ENCODE results near the gene PHACTR3.

PHACTR3 gene

DNA sequence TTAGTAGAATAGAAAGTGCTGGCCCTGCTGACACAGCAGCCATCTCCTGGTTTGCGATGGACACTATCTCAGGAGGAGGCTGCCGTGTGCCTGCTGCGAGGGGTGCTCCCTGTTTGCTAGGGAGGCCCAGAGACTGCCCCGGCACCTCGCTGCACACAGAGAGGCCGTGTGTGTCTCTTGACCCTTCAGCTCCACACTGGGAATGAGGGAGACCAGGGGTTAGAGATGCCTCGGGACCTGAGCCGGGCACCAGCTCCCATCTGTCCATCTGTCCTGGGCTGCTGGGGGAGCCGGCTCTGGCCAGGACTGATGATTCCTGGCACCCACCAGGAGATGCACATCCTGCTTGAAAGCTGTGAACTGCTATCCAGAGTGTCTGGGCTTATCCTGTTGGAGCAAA lies 18.2 kb downstream of the PHACTR3 start:
- DNase-seq (ENCODE audit: low read depth), result no peak

DNA sequence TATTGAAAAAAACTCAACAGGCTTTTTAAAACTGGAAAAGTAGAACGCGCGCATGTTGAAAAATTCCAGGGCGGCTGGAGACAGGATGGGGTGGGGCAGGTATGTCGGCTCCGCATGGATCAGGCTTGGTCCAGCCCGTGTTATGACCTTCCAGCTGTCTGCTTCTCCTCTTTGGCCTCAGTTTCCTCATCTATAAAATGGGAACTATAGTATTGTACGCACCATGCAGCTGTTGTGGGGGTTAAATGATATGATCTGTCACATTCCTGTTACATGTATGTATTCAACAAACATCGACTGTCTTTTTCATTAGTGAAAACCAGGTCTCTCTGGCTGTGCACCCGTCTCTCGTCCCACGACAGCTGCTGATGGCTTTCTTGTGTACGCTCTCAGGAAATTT lies 18.8 kb downstream of the PHACTR3 start:
- DNase-seq (ENCODE audit: low read depth), result no peak

DNA sequence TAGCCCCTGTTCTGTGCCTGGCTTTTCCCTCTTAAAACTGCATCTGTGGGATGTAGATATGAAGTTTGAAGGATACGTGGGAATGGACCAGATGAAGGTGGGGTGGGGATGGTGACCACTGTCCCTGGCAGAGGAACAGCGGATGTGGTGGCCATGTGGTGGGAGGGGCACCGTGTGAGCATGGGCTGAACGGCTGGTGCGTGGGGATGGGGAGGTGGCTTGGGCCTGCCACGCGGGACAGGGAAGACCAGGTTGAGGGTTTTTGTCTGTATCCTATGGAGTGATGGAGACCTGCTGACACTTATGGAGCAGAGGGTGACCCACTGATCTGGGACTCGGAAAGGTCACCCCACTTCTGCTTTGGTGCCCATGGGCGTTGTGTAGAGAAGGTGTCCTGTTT lies 19.2 kb downstream of the PHACTR3 start:
- DNase-seq (ENCODE audit: low read depth), result no peak

DNA sequence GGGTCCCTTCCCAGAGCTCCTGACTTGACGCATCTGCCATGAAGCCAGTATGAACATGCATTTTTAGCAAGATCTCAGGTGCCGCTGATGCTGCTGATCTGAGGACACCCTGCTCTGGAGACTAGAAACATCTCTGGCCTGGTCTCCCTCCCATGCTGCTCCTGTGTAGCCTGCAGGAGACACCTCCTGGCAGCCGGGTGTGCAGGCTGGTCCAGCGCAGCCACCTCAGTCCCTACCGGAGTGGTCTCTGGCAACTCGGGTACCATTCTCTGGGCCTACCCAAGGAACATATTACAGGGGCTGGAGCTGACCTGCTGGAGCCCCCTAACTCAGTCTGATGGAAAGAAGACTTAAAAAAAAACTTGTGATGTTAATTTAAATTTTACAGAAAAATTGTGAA lies 20.1 kb downstream of the PHACTR3 start:
- no peak for DNase-seq (ENCODE audit: low read depth)

DNA sequence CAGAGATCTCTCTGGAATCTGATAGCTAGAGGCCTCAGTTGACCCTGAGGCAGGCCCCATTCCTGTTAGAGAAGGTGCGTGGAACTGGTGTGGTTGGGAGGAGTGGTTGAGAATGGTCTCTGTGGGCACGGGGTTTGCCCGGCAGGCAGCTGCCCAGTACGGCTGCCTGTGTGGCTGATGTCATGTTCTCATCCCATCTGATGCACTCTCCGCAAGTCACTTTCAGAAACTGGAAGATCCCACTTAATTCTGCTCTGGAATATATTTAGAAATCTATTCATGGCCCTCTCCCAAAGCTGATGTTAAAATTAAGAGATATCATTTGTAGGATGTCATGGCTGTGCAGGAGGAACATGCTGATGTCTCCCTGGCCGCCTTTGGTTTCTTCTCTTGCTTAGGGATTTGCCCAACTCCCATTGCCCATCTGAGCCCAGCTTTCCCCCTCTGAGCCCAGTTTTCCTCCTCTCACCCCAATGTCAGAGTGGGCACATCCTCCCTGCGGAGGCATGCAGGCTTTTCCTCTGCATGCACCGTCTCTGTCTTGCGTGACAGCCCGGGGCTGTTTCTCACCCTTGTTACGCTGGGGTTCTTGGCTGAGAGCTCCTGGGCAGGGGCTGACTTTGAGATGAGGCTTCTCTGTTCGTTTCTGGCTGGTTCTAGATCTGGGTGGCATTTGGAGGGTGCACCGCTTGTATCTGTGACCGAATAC lies 21.0 kb downstream of the PHACTR3 start:
- no peak for DNase-seq (ENCODE audit: low read depth)

DNA sequence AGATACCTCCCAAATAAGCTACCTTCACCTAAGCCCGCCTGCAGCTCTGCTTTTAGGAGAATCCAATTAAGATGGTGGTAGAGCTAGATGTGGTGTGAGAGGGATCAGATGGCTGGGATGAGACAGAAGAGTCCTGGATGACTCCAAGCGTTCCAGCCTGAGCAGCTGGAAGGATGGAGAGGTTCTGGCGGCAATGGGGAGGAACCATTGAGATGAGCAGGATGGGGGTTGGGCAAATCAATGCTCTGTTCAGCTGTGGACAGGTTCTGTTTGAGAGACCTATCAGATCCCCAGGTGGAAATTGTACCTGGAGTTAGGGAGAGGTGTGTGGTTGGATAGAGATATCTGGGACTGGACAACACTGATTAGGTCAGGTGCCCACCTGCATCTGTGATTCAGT lies 23.0 kb downstream of the PHACTR3 start:
- DNase-seq (ENCODE audit: low read depth), result no peak

DNA sequence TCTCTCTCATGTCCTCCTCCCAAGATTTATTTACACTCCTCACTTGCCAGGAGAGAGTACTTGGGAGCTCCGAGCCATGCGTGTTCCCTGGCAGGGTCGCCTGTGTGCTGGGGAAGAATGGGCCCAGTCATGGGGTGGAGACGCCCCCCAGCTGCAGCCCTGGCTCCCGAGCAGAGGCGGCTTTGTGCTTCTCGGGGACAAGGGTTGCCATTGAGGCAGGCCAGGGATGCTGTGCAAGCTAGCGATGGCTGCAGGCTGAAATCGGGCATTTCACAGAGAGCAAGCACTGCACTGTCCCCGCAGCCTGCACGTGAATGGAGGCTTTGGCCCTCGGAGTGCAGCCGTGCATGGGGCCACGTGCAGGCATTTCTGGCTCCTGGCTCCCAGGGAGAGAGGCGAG lies 23.8 kb downstream of the PHACTR3 start:
- DNase-seq (ENCODE audit: low read depth), result no peak

DNA sequence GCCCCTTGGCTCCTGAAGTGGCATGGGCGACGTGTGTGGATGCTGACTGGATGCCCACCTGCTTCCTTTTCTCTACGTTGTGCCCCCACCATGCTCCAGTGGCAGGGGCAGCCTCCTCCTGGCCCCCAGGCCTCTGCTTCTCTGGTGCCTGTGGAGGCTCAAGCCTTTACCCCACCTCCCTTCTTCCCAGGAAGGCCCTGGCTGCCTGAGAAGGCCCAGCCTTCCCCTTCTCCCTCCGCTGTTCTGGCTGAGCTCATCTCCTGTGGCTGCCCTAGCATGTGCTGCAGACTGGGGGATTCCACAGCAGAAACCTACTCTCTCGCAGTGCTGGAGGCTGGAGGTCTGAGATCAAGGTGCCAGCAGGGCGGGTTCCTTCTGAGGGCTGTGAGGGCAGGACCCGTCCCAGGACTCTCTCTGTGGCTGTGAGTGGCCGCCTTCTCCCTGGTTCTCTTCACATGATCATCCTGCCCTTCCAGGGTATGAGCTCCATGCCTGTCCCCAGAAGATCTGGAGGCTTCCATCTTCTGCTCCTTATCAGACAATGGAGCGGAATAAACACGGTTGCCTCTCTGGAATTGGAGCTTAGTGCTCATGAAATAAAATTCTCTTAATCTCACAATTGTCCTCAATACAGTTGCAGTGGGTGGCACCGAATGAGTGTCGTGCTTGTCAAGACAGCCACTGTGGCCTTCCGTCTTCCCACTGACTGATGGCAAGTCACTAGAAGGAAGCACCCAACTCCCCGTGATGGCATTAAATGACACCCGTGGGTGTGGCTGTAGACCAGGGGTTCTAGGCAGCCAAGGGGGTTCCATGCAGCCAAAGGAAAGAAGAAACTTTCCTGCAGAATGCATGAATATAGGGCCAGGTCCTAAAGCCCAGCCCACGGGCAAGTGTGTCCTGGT lies 25.1 kb downstream of the PHACTR3 start:
- no peak for DNase-seq (ENCODE audit: low read depth)

DNA sequence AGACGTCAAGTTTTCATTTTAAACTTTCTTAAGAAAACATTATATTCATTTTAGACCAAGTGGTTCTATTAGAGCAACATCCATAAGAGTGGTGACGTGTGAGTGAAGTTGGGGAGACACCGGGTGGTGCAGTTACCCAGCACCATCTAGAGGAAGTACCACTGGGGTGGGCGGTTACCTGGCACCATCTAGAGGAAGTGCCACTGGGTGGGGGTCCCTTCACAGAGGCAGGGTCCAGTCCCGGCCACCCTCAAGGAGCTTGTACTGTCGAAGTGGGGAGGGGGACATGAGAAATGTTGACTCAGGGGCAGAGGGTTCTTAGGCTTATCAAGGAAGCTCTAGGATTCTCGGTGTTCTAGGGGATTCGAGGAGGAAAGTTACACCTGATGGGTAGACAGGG lies 26.2 kb downstream of the PHACTR3 start:
- no peak for DNase-seq (ENCODE audit: low read depth)

DNA sequence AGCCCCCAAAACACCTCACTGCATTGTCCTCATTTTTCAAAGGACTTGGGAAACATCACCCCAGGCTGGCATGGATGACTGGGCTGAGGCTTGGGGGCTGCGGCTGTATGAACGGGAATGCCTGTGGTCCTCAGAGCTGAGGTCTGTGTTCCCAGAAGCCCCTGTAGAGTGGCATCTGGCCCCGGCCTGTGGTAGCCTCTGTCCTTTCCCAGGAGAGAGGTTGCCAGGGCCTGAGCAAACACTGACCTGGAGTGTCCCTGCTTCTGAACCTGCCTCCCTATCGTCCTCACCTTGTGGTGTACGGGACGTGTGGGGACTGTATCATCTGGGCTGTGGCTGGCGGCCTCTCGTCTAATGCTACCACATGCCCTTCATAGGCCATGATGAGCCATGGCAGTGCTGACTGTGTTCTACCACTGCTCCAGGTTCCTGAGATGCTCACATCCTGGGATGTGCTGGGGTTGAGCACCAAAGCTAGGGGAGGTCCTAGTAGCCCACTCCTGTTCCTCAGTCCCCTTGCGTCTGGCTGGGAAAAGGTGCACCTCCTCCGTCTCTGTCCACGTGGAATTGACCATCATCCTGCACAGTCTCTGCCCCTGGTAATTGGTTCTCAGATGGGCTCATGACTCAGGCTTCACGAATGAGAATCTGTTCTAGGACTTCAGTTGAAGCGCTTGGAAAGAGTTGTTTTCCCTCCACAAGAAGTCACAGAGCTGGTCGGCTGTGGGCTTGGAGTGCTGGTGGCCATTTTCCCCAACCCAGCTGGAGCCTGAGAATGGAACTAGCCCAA lies 27.6 kb downstream of the PHACTR3 start:
- no peak for DNase-seq (ENCODE audit: low read depth)

DNA sequence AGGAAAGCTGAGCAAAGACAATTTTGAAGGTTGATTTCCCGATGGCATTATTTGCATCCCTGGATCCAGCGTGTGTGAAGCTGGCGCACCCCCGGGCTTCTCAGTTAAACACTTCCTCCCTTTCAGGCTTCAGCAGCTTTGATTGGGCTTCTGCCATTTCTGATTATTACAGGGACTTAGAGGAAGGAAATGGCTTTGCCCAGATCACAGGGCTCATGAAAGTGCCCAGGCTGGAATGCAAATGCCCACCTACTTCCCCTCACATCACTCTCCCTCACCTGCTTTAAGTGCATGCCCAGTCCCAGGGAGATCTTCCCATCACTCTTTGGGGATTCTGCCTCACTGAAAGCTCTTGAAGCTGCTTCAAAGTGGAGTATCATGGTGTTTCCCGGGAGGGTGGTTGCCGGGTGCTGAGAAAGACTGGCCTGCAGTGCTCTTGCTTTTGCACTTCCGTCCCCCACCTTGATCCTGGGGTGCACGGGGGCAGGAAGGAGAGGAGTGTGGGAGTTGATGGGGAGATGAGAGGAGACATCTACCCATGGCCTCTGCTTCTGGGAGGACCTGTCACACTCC lies 28.3 kb downstream of the PHACTR3 start:
- DNase-seq (ENCODE audit: low read depth), result no peak

DNA sequence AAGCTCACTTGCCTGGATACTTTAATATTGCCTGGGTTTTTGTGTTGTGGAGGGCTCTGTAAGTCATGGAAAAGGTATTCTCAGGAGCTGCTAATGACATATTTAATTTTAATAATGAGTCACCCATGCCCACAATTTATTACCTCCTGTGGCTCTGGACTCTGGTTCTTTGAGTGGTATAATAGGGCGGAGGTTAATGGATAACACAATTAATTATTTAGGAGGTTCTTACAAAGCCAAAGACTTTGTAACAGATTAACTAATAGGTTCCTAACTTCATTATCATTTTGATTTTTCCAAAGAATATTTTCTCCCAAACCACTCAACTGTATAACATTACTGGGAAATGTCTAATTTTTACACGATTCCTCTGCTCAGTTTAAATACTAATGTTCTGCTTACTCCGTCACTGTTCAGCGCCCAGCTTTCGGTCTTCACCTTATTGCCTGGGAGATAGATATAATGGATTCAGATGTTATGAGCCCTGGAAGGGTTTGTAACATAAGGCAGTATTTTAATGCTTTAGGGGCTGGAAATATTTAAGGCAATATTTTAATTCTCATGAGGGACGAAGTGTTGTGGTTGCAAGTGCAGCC lies 29.4 kb downstream of the PHACTR3 start:
- no peak for DNase-seq (ENCODE audit: low read depth)

DNA sequence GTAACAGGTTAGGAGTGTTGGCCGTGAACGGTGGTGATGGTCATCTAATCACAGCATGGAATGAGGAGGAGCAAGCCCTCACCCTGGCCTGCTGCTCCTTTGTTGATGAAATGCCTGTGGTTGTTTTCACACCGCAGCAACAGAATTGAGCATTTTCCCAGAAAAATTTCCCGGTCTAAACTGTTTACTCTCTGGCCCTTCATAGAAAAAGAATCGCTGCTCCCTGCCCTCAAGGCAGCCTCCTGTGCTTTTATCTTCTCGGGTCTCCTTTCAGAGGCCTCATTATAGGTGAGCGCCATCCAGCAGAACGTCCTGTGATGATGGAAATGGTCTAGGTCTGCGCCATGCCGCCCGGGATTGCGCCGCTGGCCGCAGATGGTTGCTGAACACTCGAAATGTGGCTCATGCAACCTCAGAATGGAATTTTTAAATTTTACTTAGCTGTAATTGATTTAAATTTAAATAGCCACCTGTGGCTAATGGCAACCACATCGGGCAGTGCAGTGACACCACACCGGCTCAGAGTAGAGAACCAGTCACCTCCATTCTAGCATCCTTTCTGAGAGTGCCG lies 30.2 kb downstream of the PHACTR3 start:
- no peak for DNase-seq (ENCODE audit: low read depth)

DNA sequence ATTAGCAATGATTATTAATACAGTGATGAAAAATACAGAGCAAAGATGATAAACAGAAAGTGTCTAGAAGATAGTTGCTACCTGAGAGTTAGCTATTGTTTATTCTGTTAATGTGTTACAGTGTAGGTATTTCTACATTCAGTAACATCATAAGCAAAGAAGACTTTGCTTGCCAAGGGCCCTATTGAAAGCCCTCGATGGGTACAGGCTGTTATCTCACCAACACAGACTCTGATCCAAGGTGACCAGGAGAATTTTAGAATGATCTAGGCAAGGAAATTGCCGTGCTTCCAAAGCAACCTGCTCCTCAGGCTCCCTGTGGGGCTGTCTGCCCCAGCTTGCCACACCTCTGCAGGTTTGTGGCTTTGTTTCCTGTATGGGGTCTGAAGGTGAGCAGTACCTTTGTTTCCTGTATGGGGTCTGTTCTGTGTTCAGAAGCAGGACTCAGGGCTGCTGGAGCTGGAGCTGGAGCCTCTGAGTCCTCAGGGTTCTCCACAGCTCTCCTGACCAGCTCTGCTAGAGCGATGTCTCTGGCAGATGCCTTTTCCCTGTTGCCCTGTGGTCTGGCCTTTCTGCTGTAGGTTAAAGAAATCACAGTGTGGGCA lies 32.5 kb downstream of the PHACTR3 start:
- DNase-seq (ENCODE audit: low read depth), result no peak

DNA sequence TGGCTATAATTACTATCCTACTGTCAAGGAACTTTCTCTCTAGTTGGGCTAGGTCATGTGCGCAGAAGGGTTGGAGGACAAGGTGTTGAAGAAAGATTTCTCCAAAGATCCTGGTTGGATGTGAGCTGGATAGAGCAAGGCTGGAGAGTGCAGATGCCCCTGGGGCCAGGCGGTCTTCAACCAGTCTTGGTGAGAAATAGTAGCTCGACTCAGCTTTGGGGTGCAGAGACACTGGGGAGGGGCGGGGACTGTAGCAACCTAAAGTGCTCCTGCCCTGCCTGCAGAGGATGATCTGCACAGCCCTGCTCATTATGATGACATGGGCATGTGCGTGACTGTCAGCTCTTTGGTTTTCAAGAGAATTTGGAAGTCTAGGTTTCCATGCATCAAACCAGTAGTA lies 35.9 kb downstream of the PHACTR3 start:
- DNase-seq (ENCODE audit: low read depth), result no peak

DNA sequence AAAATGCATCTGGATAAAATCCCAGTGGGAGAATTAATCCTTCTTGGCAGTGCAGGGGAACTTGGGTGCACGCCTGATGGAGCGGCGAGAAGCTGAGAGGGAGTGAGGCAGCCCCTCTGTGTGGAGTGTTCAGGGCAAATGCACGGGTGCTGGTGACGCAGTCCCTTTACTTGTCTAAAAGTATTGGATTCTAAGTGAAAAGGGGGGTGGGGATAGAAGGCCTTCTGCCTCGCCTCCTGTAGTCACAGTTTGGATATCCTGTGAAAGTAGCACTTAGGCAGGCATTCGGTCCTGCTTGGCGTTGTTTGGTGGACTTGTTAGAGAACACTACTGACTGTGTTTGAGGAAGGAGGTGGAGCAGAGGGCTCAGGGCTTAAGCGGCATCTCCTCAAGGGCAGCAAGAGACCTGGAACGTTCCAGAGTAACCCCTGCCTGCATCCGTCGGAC lies 39.3 kb downstream of the PHACTR3 start:
- DNase-seq (ENCODE audit: low read depth), result no peak

DNA sequence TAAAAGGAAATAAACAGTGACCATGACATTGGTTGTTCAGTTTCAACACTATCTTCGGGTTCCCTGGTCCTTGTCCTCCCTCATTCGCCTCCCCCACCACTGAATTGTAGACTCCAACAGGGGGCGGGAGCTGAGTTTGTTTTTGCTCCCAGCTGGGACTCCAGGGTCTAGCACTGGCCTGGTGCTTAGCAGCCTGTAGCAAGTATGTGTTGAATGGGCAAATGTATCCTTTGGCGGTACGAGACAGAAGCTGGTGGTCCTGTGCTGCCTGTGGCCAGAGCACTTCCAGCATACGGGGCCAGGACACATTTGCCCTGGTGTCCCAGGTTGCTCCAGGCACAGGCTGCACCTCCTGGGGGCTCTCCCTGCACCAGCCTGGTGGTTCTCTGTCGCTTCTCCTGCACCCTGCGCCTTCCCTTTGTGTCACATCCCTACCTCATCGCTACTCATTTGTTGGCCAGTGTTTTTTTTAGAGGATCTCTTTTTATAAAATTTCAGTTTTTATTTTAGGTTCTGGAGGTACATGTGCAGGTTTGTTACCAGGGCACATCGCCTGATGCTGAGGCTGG lies 40.1 kb downstream of the PHACTR3 start:
- no peak for DNase-seq (ENCODE audit: low read depth)

DNA sequence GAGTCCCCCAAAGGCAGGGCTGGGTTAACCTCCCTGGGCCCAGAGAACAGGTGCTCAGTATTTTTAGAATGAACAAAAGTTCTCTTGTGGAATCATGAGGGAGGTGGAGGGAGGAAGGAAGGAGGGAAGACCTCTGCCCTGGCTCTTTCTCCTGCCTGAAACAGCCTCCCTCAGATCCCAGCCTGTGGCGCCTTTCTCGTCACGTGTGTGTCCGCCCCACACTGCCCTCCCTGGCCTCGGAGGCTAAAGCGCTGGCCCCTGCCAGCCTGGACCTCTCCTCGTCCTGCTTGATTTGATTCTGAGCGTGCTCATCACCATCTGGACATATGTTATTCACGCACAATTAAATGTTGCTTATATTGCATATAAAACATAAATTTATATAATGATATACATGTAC lies 40.9 kb downstream of the PHACTR3 start:
- DNase-seq (ENCODE audit: low read depth), result no peak

DNA sequence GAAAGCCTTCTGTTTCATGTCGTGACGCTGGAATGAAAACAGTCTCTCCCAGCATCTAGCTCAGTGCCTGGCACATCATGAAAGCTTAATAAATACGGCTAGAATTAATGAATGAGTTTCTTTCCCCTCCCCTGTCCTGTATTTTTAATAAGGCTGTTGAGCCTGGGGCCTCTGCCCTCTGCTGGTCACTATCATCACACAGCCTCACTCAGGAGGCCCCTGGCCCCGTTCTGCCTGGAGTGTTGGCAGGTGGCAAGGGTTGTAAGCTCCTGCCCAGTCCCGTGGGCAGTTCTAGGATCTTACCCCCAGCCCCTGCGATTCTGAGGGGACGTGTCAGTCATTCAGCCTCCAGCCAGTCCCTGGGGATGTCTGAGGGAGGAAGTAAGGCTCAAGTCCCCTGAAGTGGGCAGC lies 41.4 kb downstream of the PHACTR3 start:
- no peak for DNase-seq (ENCODE audit: low read depth)

DNA sequence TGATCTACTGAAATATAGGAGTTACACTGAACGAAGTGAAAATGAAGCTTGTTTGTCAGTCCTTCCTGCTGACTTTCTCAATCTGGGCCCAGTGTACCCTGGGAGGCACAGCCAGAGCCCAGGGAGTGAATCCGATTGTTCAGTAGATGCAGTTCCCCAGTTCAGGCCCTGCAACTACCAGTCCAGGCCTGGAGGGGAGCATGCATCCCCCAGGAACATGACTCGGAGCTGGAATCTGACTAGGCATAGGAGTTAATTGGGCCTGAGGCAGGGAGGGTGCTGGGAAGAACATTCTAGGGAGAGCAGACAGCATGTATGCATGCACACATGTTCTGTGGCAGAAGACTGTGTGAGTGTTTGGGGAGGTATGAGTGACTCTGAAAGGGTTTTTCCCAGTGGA lies 42.1 kb downstream of the PHACTR3 start:
- DNase-seq (ENCODE audit: low read depth), result no peak

DNA sequence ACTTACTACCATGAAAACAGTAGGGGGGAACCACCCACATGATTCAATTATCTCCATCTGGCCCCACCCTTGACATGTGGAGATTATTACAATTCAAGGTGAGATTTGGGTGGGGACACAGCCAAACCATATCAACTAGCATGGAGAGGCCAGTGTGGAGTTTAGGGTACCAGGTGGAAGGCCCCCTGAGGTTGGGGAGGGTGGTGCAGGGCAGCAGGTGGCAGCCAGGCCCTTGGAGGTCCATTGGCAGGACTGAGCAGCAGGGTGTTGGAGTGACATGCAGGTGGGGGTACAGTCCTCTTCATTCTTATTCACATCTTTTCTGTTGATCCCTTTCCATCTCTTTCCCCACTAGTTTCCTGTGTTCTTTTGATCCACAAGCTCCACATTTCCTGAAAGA lies 42.9 kb downstream of the PHACTR3 start:
- no peak for DNase-seq (ENCODE audit: low read depth)

Data from stimulated activated CD8-positive, alpha-beta memory T cell treated with anti-CD3 and anti-CD28 coated beads, Interleukin-15, amount 100 ng/mL, for 1 hour (primary cell).